Progenitor cell of endocrine pancreas (in vitro differentiated cells): ENCODE measurements around the gene ARHGAP9. TPM values are rescaled to one million over a fixed set of nuclear protein-coding genes. Genes with fewer than 3 reads are reported as not detected.

ENCODE experiments used
- DNase-seq: peaks from one replicate; pipeline ENCODE4 v3.0.0; 2021; ENCODE audit warnings: low spot score; ENCODE audit not compliant: unreplicated experiment
- H3K27ac Mint-ChIP-seq: 2 replicates; pipeline ENCODE4 v1.8.0; 2021; ENCODE audit warnings: mild to moderate bottlenecking, moderate library complexity, mixed read lengths
- H3K27me3 Mint-ChIP-seq: 2 replicates; pipeline ENCODE4 v1.8.0; 2021; ENCODE audit warnings: mixed read lengths
- H3K36me3 Mint-ChIP-seq: 2 replicates; pipeline ENCODE4 v1.8.0; 2022; ENCODE audit warnings: mixed read lengths; ENCODE audit not compliant: insufficient read depth
- H3K4me1 Mint-ChIP-seq: 2 replicates; pipeline ENCODE4 v1.8.0; 2021; ENCODE audit warnings: low read depth, mixed read lengths
- H3K4me3 Mint-ChIP-seq: 2 replicates; pipeline ENCODE4 v1.8.0; 2021; ENCODE audit warnings: low read depth, mild to moderate bottlenecking, moderate library complexity, mixed read lengths
- H3K9me3 Mint-ChIP-seq: 2 replicates; pipeline ENCODE4 v1.8.0; 2021; ENCODE audit warnings: low read depth, mixed read lengths
- CTCF ChIP-seq: fragments of 200-600 bp; sonication (generic); IDR thresholded peaks from one replicate; pipeline ENCODE4 v1.5.0; 2021; ENCODE audit warnings: antibody characterized with exemption, mild to moderate bottlenecking; ENCODE audit not compliant: unreplicated experiment
- total RNA-seq: library from RNA; stranded (reverse); gene quantifications from 2 replicates; pipeline ENCODE4 v1.2.1, GENCODE V29; 2021

ARHGAP9 gene
- total RNA-seq, 1 donor from 2014 or later, result 2.8 TPM

GRCh38 chr12:57461276-57461916, 18.3 kb downstream of the ARHGAP9 start:
- no peaks in the 10 kb centered on the region for H3K9me3 Mint-ChIP-seq

GRCh38 chr12:57460841-57461275, 18.8 kb downstream of the ARHGAP9 start:
- H3K27me3 Mint-ChIP-seq, result peaks cover 66% of the 10 kb centered on the region
- TF ChIP-seq CTCF, result peak; percentile 20
- no peak for DNase-seq
- peaks cover 19% of the 10 kb centered on the region for H3K4me1 Mint-ChIP-seq
- H3K27ac Mint-ChIP-seq, result no peak overlapping the region
- peak overlapping the region; percentile 51 for H3K4me3 Mint-ChIP-seq
- no peaks in the 10 kb centered on the region for H3K9me3 Mint-ChIP-seq
- no peaks in the 10 kb centered on the region for H3K36me3 Mint-ChIP-seq

More at GRCh38 chr12:57461276-57461916, 18.3 kb downstream of the ARHGAP9 start:
- Mint-ChIP-seq H3K4me3 (peak overlapping the region; percentile 64), H3K36me3 (no peaks in the 10 kb centered on the region), H3K27me3 (peaks cover 64% of the 10 kb centered on the region), H3K27ac (no peak overlapping the region), H3K4me1 (peaks cover 19% of the 10 kb centered on the region)
- TF ChIP-seq CTCF, result no peak
- no peak for DNase-seq

DNA sequence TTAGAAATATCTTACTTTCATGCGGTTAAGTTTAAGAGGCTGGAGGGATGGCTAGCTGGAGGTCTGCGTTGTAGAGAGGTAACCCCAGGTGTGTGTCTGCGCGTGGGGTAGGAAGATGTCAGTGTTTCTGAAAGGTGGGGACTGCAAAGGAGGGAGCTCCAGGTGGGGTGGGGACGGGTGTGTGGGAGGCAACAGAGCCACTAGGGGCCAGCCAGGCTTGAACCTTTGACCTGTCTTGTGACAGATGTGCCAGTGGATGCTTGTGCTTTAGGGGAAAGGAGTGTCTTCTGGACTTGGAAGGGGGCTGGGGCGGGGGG, 19.2 kb downstream of the ARHGAP9 start:
- Mint-ChIP-seq H3K4me3 (peak overlapping the region; percentile 64), H3K27ac (peak overlapping the region; percentile 54), H3K27me3 (peaks cover 66% of the 10 kb centered on the region), H3K4me1 (peaks cover 19% of the 10 kb centered on the region), H3K36me3 (no peaks in the 10 kb centered on the region), H3K9me3 (no peaks in the 10 kb centered on the region)
- no peak for DNase-seq
- TF ChIP-seq CTCF, result no peak

DNA sequence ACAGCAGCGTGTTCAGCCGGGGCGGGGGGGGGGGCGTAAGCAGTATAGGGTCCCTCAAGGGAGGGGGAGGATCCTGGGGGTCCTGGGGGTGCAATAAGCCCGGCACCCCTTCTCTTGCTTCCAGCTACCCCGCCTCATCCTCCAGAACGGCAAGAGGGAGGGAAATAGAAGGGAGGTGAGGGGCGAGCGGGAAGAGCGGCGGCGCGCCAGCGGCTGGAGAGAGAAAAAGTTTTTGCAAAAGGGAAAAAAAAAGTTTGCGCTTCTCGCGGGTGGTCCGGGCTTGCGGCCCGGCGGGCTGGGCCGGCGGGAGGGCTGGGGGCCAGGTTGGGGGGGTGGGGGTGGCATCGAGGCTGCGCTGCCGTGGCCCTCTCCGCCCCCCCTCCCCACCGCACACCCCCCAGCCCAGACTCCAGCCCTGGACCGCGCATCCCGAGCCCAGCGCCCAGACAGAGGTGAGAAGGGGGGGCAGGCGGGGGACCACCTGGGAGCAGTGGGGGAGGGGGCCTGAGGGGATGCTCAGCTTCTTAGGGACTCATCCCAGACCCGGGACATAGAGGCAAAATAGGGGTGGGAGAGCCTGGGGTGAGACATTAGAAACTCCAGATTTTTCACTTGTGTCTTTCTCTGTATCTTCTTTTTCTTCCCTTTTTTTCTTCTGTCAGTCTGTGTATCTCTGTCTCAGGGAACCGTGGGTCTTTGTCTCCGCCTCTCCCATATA, 19.8 kb downstream of the ARHGAP9 start, which contains the start of gene GLI1:
TSS of gene GLI1 (plus strand) at position 36 of the 718 bp plus-strand sequence. CDS start 3,907 bp downstream, outside the sequence.
- no peaks in the 10 kb centered on the region for H3K9me3 Mint-ChIP-seq
- H3K4me3 Mint-ChIP-seq, result peak within 1 kb of the TSS; percentile 90
- H3K4me1 Mint-ChIP-seq, result peaks cover 19% of the 10 kb centered on the region
- H3K27me3 Mint-ChIP-seq, result peaks cover 64% of the 10 kb centered on the region
- H3K27ac Mint-ChIP-seq, result peak within 1 kb of the TSS; percentile 87
- TF ChIP-seq CTCF, result no peak
- no peaks in the 10 kb centered on the region for H3K36me3 Mint-ChIP-seq
- no peak for DNase-seq

DNA sequence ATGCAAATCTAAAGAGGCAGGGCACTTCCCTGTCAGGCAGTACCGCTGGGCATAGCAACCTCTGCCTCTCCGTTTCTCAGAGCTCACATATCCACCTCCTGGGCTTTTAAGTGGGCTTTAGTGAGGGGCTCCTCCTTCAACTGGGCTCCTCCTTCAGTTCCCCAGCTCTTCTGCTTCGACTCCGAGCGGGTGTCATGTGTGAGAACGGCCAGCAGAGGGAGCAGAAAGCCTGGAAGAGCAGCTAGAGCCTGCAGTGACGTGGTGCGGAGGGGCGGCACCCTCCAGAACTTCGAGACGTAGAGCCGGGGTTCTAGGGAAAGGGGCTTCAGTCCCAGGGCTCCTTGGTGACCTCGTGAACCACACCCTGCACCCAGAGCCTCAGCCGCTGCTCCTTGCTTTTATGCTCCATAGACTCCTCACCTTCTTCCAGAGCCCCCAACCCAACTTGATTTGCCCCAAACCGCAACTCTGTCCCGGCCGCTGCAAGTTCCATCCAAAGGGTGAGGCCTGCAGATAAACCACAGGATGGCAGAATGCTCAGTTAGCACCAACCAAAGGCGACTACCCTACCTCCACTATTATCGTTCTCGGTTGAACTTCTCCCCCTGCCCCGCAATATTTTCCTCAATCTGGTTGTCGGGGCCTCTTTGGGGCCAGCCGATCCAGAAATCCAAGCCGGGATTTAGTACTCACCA, 20.5 kb downstream of the ARHGAP9 start:
- Mint-ChIP-seq H3K9me3 (no peaks in the 10 kb centered on the region), H3K27me3 (peaks cover 57% of the 10 kb centered on the region), H3K4me3 (peak overlapping the region; percentile 90), H3K4me1 (peaks cover 19% of the 10 kb centered on the region), H3K36me3 (no peaks in the 10 kb centered on the region), H3K27ac (peak overlapping the region; percentile 87)
- TF ChIP-seq CTCF, result peak; percentile 81
- DNase-seq, result peak; percentile 91
